ENCODE results near the gene ERAP2.

GRCh38 chr5:96927008-96927407, 50.7 kb downstream of the ERAP2 start:
- TF ChIP-seq EZH2 (optimal IDR thresholded peaks at IDR 0.05; ENCODE audit: low read depth, low read length) (no peak), CTCF (IDR thresholded peaks at IDR 0.05; ENCODE audit: low read length) (no peak)
